ELF-1 (cell line): ENCODE results near the gene ASIC3.

ENCODE experiments used
- DNase-seq: peaks from one replicate; pipeline ENCODE4 v3.0.0-alpha.2; 2016; ENCODE audit warnings: low read depth, low spot score

ASIC3 gene

DNA sequence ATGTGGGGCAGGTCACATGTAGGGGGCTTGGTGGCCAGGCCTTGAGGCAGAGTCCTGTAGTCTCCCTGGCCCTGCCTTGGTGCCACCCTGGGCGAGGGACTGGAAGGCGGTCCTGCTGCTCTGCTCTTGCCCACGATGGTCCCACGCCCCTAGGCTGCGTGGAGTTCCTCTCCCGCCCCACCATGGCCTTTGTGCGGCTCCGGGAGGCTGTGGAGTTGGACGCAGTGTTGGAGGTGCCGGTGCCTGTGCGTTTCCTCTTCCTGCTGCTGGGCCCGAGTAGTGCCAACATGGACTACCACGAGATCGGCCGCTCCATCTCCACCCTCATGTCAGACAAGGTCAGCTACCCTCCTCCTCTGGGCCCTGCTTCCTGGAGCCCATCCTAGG is 22.2 kb downstream of the ASIC3 start:
- DNase-seq = no peak

DNA sequence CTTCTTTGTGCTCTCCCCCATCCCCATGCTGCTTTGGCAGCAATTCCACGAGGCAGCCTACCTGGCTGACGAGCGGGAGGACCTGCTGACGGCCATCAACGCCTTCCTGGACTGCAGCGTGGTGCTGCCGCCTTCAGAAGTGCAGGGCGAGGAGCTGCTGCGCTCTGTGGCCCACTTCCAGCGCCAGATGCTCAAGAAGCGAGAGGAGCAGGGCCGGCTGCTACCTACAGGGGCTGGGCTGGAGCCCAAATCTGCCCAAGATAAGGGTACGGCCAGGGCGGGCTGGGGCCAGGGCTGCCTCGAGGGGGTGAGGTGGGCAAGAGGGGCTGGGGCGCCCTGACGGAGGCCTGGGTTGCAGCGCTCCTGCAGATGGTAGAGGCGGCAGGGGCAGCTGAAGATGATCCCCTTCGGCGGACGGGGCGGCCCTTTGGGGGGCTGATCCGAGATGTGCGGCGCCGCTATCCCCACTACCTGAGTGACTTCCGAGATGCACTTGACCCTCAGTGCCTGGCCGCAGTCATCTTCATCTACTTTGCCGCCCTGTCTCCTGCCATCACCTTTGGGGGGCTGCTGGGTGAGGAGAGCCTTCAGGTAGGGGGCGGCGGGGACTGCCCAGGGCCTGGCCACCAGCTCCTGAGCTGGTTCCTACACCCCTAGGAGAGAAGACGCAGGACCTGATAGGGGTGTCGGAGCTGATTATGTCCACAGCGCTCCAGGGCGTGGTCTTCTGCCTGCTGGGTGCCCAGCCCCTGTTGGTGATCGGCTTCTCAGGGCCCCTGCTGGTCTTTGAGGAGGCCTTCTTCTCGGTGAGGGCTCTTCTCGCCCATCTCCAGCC is 22.9 kb downstream of the ASIC3 start:
- no peak for DNase-seq

DNA sequence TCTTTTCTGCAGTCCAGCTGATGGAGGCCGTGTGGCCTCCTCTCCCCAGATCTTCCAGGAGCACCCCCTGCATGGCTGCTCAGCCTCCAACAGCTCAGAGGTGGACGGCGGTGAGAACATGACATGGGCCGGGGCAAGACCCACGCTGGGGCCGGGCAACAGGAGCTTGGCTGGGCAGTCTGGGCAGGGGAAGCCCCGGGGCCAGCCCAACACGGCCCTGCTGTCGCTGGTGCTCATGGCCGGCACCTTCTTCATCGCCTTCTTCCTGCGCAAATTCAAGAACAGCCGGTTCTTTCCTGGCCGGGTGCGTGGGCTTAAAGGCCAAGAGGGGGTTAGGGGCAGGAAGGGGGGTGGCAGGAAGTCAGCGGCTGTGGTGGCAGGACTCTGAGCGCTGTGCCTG is 25.7 kb downstream of the ASIC3 start:
- DNase-seq = no peak

DNA sequence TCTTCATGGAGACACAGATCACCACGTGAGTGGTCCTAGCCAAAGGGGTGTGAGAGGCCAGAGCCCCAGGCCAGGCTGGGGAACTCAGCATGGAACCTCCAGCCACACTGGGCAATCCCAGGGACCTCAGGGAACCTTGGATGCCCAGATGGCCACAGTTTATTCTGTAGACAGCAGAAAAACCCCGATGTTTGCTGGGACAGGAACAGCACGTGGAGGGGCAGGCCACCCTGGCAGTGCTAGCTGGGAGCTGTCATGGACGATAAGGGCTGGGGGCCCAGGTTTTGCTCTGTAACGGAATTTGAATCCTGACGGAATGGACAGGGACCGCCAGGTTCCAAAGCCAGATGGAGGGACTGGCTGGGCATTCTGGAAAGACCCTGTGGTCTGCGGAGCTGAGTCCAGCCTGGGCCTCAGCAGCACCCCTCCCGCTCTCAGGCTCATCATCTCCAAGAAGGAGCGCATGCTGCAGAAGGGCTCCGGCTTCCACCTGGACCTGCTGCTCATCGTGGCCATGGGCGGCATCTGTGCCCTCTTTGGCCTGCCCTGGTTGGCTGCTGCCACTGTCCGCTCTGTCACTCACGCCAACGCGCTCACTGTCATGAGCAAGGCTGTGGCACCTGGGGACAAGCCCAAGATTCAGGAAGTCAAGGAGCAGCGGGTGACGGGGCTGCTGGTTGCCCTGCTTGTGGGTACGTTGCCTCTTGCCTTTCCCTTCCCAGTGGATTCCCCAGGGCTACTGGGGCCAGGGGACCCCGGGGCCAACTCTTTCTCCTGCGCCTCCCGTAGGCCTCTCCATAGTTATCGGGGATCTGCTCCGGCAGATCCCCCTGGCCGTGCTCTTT is 26.7 kb downstream of the ASIC3 start:
- no peak for DNase-seq

GRCh38 chr7:151075662-151075971 is 27.3 kb downstream of the ASIC3 start:
- no peak for DNase-seq

GRCh38 chr7:151075978-151076426 is 27.7 kb downstream of the ASIC3 start:
- DNase-seq = no peak

DNA sequence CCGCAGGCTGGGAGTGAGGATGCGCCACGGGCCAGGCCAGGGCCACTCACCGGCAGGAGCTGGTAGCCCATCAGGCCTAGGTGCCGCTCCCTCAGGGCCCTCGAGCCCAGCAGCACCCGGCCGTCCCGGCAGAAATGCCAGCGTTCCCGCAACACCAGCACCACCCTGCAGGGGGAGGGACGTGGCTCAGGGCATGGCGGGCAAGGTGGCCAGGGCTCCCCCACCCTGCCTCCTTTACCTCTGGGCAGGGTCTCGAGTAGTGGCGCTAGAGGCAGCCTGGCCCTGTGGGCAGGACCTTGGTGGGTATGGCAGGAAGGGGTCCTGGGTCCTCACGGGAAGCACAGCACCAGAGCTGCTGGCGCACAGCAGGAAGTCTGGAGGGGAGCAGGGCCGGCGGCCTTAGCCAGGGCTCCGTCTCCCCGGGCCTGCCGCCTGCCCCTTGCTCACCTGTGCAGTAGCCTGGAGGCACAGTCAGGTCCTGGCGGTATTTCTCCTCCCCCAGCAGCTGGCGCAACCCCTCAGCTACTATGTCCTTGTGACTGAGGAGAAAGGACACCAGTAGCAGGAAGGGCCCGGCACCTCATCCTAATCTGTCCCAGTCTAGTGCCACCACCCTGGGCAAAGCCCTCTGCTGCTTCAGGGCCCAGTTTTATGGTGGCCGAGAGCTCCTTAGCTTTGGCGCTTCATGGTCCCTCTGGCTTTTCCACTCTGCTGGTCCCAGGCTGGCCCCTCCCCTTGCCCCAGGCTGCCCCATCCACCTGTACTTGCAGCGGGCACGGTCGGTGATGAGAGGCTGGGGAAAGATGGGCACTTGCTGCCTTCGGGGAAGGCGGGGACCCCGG is 28.8 kb downstream of the ASIC3 start:
- DNase-seq = peak; percentile 66

- no peak for DNase-seq
These were observed 29.4 kb downstream of the ASIC3 start for GRCh38 chr7:151077705-151078232.

- peak; percentile 81 for DNase-seq
These were observed 30.1 kb downstream of the ASIC3 start for GRCh38 chr7:151078233-151079040.

DNA sequence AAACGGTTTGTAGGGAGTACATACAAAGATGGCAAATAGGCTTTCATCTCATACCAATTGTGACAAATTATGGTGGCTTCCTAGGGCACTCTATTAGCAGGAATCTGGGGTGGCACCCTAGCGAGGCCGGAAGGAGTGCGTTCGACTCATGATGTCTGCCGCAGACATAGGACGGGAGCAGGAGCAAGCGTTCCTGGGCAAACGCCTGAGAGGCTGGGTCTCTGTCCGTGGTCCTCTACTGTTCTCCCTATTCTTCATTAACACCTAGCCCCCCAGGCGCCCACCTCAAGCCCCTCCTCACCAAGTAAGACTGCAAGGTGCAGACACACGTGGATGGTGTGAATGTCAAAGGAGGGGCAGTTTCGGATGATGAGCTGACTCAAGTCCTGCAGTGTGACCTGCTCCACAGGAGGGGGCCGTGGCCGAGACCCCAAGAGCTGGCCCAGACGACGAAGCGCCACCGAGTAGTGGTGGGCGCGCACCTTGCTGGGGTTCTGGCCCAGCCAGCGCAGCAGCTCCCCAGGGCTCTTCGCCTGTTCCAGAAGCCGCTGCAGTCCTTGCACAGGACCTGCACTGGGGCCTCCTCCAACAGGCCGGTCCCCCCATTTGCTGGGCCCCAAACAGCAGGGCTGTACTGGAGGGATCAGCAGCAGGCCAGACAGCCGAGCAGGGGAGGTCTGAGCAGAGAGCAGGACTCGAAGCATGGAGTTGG is 31.0 kb downstream of the ASIC3 start:
- peak; percentile 29 for DNase-seq

DNA sequence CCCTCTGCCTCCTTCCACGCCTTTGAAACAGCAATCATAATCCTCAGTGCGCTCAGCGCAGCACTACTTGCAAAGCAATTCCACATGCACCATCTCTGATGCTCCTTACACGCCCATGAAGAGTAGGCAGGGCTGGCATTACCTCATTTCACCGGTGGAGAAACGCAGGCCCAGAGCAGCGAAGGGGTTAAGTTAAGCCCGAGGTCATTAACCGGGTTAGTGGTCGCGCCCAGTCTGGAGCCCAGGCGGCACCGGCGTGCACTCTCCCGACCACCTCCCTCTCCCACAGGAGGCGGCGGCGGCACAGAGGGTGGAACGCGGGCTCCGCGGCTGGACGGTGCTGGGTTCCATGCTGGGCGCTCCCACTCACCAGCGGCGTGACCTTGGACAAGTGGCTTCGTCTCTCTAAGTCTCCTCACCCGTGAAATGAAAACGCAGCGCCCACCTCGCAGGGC is 31.8 kb downstream of the ASIC3 start:
- peak; percentile 60 for DNase-seq

- peak; percentile 94 for DNase-seq
These were observed 32.3 kb downstream of the ASIC3 start, which contains the start of gene FASTK for GRCh38 chr7:151080522-151081169. FASTK (minus strand) TSS chr7:151080809; CDS start chr7:151080766, 43 bp downstream.

GRCh38 chr7:151081170-151082101 is 33.1 kb downstream of the ASIC3 start:
- peak; percentile 62 for DNase-seq

- DNase-seq = peak; percentile 53
These were observed 34.1 kb downstream of the ASIC3 start for GRCh38 chr7:151082141-151083070.

DNA sequence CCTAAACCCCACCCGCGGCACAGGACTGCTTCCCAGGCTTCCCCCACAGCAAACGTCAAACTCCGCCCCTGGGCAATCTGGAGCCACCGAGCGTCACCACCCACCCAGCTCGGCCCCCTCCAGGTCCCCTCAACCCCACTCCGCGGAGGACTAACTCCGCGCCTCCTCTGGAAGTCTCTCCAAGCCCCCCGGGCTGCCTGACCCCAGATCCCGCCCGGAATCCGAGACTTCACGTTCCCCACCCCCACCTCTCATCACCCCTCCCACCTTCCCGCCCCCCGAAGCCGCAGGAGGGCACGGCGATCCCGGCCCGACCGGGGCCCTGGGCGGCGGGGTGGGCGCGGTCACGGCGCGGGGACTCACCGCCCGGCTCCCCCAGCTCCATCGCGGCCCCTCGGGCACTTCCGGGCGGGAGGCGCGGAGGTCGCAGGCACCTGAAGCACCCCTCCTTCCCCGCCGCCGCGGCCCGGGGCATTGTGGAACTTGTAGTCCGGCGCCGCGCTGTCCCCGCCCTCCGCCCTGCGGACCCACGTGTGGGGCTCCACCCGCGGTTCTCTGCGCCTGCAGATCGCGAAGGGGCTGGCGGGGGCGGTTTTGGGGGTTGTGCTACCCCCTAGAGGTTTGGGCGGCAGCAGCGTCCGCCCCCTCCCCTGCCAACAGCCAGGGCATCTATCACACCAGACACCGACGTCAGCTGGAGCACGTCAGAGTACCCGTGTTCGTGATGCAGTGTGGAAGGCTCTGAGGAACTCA is 34.9 kb downstream of the ASIC3 start, which contains the start of gene TMUB1:
TSS of gene TMUB1 (minus strand) at position 423 of the 753 bp plus-strand sequence. CDS start 930 bp downstream, outside the sequence.
- peak; percentile 44 for DNase-seq

- DNase-seq = no peak
These were observed 35.5 kb downstream of the ASIC3 start for GRCh38 chr7:151083824-151084160.
